ENCODE data around the gene GSC2.

DNA sequence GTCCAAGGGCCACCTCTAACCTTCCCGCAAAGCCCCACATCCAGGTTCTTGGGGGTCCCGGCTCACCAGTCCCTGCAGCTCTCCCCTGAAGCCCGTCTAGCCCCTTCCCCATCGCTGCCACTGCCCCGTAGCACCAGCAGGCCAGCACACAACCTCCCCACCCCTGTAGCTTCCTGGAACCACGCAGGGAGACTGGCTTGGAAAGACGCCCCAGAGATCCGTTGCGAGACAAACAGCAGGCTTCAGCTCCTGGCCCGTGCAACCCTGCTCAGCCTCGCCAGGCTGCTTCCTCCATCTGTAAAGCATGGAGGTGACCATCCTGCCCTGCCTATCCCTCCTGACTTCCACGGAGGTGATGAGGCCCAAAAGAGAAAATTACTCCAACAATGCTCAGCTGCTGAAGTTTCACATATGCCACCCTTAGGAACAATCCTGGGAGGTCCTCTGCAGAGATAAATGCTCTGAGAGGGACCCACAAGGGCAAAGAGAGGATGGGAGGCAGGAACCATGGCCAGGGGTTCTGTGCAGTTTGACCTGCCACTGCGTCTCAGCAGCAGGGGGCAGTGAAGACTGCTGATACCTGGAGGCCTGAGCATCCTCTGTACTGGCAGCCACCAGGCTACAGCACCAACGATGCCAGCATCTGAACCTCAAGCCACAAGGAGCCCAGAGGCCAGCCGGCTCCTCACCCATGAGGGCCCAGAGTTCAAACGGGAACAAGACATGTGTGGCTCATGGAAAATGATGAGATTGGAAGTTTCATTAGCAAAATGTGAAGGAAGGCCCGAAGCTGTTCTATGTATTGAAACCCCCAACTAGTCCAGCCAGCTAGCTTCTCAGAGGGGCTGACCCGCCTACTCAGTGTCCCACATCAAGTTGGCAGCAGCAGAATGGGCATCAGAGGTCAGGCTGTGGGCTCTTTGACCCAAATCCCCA is 44.0 kb downstream of the GSC2 start:
- TF ChIP-seq, protein P1, sequence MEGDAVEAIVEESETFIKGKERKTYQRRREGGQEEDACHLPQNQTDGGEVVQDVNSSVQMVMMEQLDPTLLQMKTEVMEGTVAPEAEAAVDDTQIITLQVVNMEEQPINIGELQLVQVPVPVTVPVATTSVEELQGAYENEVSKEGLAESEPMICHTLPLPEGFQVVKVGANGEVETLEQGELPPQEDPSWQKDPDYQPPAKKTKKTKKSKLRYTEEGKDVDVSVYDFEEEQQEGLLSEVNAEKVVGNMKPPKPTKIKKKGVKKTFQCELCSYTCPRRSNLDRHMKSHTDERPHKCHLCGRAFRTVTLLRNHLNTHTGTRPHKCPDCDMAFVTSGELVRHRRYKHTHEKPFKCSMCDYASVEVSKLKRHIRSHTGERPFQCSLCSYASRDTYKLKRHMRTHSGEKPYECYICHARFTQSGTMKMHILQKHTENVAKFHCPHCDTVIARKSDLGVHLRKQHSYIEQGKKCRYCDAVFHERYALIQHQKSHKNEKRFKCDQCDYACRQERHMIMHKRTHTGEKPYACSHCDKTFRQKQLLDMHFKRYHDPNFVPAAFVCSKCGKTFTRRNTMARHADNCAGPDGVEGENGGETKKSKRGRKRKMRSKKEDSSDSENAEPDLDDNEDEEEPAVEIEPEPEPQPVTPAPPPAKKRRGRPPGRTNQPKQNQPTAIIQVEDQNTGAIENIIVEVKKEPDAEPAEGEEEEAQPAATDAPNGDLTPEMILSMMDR (IDR thresholded peaks at IDR 0.05): peak in 6 of 12 donors; percentile 7 to 23 (median 15)
- no peak for TF ChIP-seq POLR2A (IDR thresholded peaks at IDR 0.05)

All from heart left ventricle (tissue), 13 donors.